ENCODE measurements around the gene CFAP221.

DNA sequence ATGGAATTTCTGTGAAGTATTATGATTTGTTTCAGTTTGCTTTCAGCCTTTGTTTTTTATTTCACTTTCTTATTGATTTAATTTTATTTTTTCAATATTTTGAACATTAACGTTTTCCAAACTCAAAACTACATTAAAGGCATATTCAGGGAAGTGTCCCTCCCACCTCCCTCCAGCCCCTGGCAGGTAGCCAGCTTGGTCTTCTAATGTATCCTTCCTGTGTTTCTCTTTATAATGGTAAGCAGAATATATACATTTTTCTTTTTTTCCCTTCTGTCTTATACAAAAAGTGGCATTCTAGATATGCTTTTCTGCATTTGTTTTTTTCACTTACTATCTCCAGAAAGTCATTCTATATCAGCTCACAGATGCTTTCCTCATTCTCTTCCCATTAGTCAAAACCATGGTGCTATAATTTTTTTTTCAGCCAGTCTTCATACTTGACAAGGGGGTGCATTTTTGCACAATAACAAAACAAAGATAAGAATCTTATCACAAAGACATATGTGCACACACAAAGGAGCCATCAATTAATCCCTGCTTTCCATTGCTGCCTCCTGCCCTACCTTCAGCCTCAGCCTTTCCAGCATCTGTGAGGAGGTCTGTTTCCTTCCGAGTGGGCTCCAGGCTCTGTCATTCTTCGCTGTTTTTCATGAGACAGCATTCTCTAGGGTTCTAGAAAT lies 101.1 kb downstream of the CFAP221 start:
- TF ChIP-seq, protein P1, sequence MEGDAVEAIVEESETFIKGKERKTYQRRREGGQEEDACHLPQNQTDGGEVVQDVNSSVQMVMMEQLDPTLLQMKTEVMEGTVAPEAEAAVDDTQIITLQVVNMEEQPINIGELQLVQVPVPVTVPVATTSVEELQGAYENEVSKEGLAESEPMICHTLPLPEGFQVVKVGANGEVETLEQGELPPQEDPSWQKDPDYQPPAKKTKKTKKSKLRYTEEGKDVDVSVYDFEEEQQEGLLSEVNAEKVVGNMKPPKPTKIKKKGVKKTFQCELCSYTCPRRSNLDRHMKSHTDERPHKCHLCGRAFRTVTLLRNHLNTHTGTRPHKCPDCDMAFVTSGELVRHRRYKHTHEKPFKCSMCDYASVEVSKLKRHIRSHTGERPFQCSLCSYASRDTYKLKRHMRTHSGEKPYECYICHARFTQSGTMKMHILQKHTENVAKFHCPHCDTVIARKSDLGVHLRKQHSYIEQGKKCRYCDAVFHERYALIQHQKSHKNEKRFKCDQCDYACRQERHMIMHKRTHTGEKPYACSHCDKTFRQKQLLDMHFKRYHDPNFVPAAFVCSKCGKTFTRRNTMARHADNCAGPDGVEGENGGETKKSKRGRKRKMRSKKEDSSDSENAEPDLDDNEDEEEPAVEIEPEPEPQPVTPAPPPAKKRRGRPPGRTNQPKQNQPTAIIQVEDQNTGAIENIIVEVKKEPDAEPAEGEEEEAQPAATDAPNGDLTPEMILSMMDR (IDR thresholded peaks at IDR 0.05) = no peak
- no peak for TF ChIP-seq POLR2A (IDR thresholded peaks at IDR 0.05)
